ENCODE data around the gene TTLL13. TPM values are rescaled to one million over a fixed set of nuclear protein-coding genes. Genes with fewer than 3 reads are reported as not detected.

TTLL13 gene
- total RNA-seq, 1 donor from 2014 or later, result 0.16 TPM

DNA sequence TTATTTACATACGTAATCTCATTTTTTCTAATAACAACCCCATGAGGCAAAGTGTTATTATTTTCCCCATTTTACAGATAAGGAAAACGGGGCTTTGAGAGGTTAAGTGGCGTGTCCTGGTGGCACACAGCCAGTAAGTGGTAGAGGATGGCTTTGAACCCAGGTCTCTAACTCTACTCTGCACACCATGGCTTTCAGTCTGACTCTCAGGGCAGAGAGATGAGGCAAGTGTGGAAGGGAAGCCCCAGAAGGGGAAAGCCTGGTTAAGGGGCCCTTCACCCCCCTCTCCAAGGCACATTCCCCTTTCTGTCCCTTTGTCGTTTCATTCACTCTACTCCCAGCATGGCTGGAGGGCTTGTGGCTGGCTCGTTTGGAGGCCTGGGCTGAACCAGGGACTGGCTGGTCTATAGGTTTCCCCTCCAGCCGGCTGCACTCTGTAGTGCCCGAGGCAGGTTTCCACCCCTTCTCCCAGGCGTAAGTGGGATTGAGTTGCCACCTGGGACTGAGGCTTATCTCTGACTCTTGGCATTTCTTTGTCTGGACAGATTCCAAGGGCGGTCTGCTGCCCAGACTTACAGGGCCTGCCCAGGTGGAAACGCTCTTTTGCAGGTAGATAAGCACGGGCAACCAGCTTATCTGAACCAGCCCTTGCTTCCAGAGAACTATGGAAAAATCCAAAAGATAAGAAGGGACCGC, 36.1 kb upstream of the TTLL13 start:
- intact Hi-C loops (cut with DNase I), result no loop called here
- no peak for DNase-seq (ENCODE audit: low spot score)

DNA sequence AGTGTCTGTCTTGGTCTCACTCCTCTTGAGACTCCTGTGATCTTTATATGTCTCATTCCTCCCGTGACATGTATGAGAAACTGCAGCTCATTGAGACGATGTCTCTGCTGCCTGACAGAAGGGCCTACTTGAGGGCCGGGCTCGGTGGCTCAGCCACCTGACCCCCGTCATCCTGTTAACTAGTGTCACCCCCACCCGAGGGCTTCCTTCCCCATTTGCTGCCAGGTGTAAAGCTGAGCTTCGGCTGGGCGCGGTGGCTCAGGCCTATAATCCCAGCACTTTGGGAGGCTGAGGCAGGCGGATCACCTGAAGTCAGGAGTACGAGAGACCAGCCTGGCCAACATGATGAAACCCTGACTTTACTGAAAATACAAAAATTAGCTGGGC, 35.5 kb upstream of the TTLL13 start:
- intact Hi-C loops (cut with DNase I), result no loop called here
- no peak for DNase-seq (ENCODE audit: low spot score)

DNA sequence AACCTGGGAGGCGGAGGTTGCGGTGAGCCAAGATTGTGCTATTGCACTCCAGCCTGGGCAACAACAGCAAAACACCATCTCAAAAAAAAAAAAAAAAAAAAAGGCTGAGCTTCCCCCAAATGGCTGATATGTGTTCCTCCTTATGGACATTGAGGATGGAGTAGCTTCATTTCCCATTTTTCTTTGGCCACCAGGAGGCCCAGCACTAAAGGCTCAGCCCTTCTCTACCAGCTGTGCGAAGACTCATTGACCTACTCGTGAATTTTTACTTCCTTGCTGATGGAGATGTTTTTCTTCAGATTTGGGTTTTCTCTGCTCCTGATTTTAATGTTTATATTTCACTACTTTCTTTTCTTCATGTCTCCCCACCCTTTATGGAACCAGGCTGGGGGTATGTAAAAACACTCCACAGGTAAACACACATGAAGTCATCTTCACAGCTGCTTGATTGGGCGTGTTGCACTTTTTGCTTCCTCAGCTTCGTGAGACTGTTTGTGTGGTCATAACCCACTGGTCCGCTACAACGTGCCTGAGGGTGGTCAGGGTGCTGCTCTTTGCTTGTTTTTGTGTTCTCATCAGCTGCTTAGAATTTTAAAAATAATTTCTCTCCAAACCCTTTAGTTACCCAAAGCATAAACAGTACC, 34.7 kb upstream of the TTLL13 start:
- intact Hi-C loops (cut with DNase I), result no loop called here
- peak; percentile 6 for DNase-seq (ENCODE audit: low spot score)

- no peak for DNase-seq (ENCODE audit: low spot score)
- intact Hi-C loops (cut with DNase I), result no loop called here
Observed at GRCh38 chr15:90217671-90218394, 31.5 kb upstream of the TTLL13 start.

GRCh38 chr15:90219421-90220141, 29.8 kb upstream of the TTLL13 start:
- intact Hi-C loops (cut with DNase I), result loop anchor here (10.0 kb wide), 1 partner anchor 325 kb away; the partner anchor contains the start of gene AP3S2
- DNase-seq (ENCODE audit: low spot score), result no peak

DNA sequence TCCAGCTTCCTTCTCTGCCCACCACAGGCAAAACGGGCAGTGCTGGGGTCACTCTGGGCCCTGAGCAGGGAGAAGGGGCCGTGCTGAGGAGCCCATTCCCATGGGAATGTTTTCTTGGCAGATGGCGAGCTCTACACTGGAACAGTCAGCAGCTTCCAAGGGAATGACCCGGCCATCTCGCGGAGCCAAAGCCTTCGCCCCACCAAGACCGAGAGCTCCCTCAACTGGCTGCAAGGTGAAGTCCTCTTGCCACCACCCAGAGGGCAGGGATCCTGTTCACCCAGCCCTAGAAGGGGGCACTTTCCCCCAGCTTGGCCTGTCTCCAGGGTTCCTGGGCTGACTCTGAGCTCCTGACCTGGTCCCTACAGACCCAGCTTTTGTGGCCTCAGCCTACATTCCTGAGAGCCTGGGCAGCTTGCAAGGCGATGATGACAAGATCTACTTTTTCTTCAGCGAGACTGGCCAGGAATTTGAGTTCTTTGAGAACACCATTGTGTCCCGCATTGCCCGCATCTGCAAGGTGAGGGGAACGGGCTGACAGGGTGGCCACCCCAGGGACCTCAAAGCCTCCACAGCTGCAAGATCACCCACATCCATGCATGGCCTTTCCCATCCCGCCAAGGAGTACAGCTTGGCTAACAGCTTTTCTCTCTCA, 28.0 kb upstream of the TTLL13 start:
- peak; percentile 82 for DNase-seq (ENCODE audit: low spot score)
- intact Hi-C loops (cut with DNase I), result loop anchor here (10.0 kb wide), 1 partner anchor 327 kb away; the partner anchor contains the start of gene AP3S2

GRCh38 chr15:90222547-90222946, 26.8 kb upstream of the TTLL13 start:
- intact Hi-C loops (cut with DNase I), result loop anchor here (10.0 kb wide), 1 partner anchor 328 kb away; the partner anchor contains the start of gene AP3S2
- no peak for DNase-seq (ENCODE audit: low spot score)

GRCh38 chr15:90223441-90224165, 25.8 kb upstream of the TTLL13 start:
- intact Hi-C loops (cut with DNase I), result loop anchor here (10.0 kb wide), 1 partner anchor 329 kb away; the partner anchor contains the start of gene AP3S2
- DNase-seq (ENCODE audit: low spot score), result no peak

DNA sequence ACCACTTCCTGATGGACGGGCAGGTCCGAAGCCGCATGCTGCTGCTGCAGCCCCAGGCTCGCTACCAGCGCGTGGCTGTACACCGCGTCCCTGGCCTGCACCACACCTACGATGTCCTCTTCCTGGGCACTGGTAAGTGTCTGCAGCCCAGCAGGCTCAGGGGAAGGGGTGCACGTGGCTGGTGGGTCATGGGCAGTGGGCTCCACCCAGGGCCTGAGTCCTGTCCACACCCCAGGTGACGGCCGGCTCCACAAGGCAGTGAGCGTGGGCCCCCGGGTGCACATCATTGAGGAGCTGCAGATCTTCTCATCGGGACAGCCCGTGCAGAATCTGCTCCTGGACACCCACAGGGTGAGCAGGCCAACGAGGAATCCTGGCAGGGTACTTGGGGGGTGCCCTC, 24.3 kb upstream of the TTLL13 start:
- DNase-seq (ENCODE audit: low spot score), result no peak
- intact Hi-C loops (cut with DNase I), result loop anchor here (5.0 to 10.0 kb wide), 2 partner anchors 33 to 330 kb away; partner anchors contain the start of gene AP3S2

GRCh38 chr15:90225504-90226234, 23.7 kb upstream of the TTLL13 start:
- intact Hi-C loops (cut with DNase I), result loop anchor here (5.0 to 10.0 kb wide), 2 partner anchors 33 to 331 kb away; partner anchors contain the start of gene AP3S2
- DNase-seq (ENCODE audit: low spot score), result no peak

DNA sequence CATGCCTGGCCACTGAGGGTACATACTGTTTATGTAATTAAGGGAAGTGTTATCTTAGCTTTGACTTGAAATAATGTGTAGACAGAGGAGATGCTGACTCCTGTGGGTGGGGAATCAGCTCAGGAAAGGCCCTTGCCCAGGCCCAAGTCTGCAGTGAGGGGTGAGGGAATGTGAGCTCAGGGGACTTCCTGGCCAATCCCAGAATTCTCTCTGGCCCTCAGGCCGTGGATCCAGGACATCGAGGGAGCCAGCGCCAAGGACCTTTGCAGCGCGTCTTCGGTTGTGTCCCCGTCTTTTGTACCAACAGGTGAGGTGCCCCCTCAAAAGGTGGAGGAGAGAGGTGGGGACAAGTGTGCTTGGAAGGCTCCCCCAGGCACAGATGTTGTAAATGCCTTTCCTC, 22.0 kb upstream of the TTLL13 start:
- intact Hi-C loops (cut with DNase I), result loop anchor here (5.0 to 10.0 kb wide), 2 partner anchors 35 to 333 kb away; partner anchors contain the start of gene AP3S2
- no peak for DNase-seq (ENCODE audit: low spot score)

DNA sequence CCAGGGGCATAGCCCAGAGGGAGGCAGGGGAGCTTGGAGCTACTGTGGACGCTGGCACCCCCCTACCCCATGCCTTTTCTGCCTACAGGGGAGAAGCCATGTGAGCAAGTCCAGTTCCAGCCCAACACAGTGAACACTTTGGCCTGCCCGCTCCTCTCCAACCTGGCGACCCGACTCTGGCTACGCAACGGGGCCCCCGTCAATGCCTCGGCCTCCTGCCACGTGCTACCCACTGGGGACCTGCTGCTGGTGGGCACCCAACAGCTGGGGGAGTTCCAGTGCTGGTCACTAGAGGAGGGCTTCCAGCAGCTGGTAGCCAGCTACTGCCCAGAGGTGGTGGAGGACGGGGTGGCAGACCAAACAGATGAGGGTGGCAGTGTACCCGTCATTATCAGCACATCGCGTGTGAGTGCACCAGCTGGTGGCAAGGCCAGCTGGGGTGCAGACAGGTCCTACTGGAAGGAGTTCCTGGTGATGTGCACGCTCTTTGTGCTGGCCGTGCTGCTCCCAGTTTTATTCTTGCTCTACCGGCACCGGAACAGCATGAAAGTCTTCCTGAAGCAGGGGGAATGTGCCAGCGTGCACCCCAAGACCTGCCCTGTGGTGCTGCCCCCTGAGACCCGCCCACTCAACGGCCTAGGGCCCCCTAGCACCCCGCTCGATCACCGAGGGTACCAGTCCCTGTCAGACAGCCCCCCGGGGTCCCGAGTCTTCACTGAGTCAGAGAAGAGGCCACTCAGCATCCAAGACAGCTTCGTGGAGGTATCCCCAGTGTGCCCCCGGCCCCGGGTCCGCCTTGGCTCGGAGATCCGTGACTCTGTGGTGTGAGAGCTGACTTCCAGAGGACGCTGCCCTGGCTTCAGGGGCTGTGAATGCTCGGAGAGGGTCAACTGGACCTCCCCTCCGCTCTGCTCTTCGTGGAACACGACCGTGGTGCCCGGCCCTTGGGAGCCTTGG, 21.3 kb upstream of the TTLL13 start:
- intact Hi-C loops (cut with DNase I), result loop anchor here (5.0 to 10.0 kb wide), 2 partner anchors 36 to 333 kb away; partner anchors contain the start of gene AP3S2
- no peak for DNase-seq (ENCODE audit: low spot score)

GRCh38 chr15:90228960-90229359, 20.4 kb upstream of the TTLL13 start:
- intact Hi-C loops (cut with DNase I), result loop anchor here (5.0 to 10.0 kb wide), 2 partner anchors 37 to 334 kb away; partner anchors contain the start of gene AP3S2
- no peak for DNase-seq (ENCODE audit: low spot score)

DNA sequence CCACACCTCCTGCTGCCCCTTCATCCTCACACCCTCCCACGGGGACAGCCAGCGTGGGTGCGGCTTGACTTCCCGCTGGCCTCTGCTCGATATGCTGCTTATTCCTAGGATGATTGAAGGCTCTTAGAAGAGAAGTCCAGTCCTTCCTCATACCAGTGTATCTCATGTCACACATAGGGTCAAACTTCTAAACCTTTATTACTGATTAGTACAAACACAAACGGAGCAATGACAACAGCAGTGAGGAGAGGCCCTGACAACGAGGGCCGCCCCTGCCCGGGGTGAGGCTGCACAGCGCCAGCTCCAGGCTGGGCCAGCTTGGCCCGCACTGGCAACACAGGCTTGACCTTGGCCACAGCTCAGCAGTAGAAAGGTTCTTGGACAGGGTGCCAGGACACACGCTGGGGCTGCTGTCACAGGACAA, 19.3 kb upstream of the TTLL13 start:
- no peak for DNase-seq (ENCODE audit: low spot score)
- intact Hi-C loops (cut with DNase I), result loop anchor here (5.0 kb wide), 1 partner anchor 37 kb away; the partner anchor contains the start of gene NGRN

DNA sequence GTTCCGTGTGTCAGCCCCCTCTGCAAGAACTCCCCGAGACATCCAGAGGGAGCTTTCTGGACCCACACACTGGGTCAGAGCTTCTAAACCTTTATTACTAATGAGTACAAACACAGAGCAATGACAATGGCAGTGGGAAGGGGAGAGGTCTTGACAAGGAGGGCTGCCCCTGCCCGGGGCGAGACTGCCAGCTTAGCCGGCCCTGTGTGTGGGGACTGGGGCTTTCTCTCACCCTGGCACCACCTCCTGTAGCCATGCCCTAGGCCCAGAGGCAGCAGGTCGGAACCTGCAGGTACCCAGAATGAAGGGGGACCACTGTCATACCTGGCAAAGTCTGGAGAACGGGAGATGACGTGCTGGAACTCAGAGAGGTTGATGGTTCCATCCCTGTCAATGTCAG, 18.7 kb upstream of the TTLL13 start:
- DNase-seq (ENCODE audit: low spot score), result no peak
- intact Hi-C loops (cut with DNase I), result loop anchor here (5.0 kb wide), 1 partner anchor 37 kb away; the partner anchor contains the start of gene NGRN
